A549 (cell line): ENCODE data around the gene FAM131C. TPM values are rescaled to one million over a fixed set of nuclear protein-coding genes. Genes with fewer than 3 reads are reported as not detected.

Experiments used
- ATAC-seq, 2 experiments: fragments of 200-7000 bp in 1 of 2; fragments of >200 bp in 1 of 2; cut with Nextera tagmentation in 1 of 2; cut with Tn5 transposase in 1 of 2; 3 replicates each; pipeline versions ENCODE4 v1.8.0 to v1.9.1; 2018 to 2020; ENCODE audit warnings: mild to moderate bottlenecking in 1 of 2, moderate library complexity in 1 of 2
- CTCF ChIA-PET: fragments of 300-600 bp; sonication (Branson Sonifier 250); formaldehyde crosslinking; extraction: SDS; loops from one replicate; lab custom pipeline; 2021; ENCODE audit warnings: antibody characterized with exemption, inconsistent platforms; lab: Yijun Ruan, JAX
- POLR2A ChIA-PET: fragments of 350-600 bp; formaldehyde crosslinking; extraction: SDS; loops from one replicate; lab custom pipeline; 2021; ENCODE audit warnings: antibody characterized with exemption, inconsistent platforms; lab: Yijun Ruan, JAX
- DNase-seq, 2 experiments: peaks; one replicate each; pipeline versions ENCODE4 v3.0.0 to v3.0.0-alpha.2; 2011 to 2016; ENCODE audit warnings: low read depth in 1 of 2, low spot score in 1 of 2
- FAIRE-seq: peaks from 2 replicates; lab custom pipeline; 2011; peaks lifted over from hg19 to GRCh38; lab: Jason Lieb, UNC
- H3K27ac ChIP-seq, 2 experiments: fragments of >200 bp; sonication (Bioruptor Twin); formaldehyde crosslinking; 3 replicates each; pipeline ENCODE4 v1.5.1; 2016 to 2017
- H3K4me1 ChIP-seq: fragments of >200 bp; sonication (Bioruptor Twin); formaldehyde crosslinking; 3 replicates; pipeline ENCODE4 v1.6.1; 2016
- H3K4me2 ChIP-seq: fragments of >200 bp; sonication (Bioruptor Twin); formaldehyde crosslinking; 3 replicates; pipeline ENCODE4 v1.6.1; 2016
- H3K4me3 ChIP-seq: fragments of >200 bp; sonication (Bioruptor Twin); formaldehyde crosslinking; 3 replicates; pipeline ENCODE4 v1.5.1; 2016
- H3K9me3 ChIP-seq: fragments of >200 bp; sonication (Bioruptor Twin); formaldehyde crosslinking; 3 replicates; pipeline ENCODE4 v1.6.1; 2016
- CBX2 ChIP-seq: fragments of 200-600 bp; sonication (generic); IDR thresholded peaks from 2 replicates; pipeline ENCODE4 v1.6.1; 2016; ENCODE audit warnings: low read depth, mild to moderate bottlenecking, borderline replicate concordance
- CHD2 ChIP-seq: fragments of 150-350 bp; IDR thresholded peaks from 2 replicates; pipeline ENCODE4 v1.6.1; 2014; ENCODE audit warnings: low read length; ENCODE audit not compliant: partially characterized antibody
- CHD4 ChIP-seq: fragments of 200-600 bp; sonication (generic); IDR thresholded peaks from 2 replicates; pipeline ENCODE4 v1.6.1; 2016; ENCODE audit warnings: antibody characterized with exemption, mild to moderate bottlenecking, borderline replicate concordance
- EP300 ChIP-seq, 2 experiments: fragments of >200 bp; sonication (Bioruptor Twin); formaldehyde crosslinking; IDR thresholded peaks; 2 replicates in 1 of 2; 3 replicates in 1 of 2; pipeline ENCODE4 v1.6.1; 2016 to 2017
- ESRRA ChIP-seq: fragments of 150-350 bp; IDR thresholded peaks from 2 replicates; pipeline ENCODE4 v1.6.1; 2014; ENCODE audit warnings: mild to moderate bottlenecking, low read length, borderline replicate concordance
- FOSL2 ChIP-seq, 2 experiments: fragments of 450-650 bp in 1 of 2; fragments of >200 bp in 1 of 2; sonication (Bioruptor Twin) in 1 of 2; formaldehyde crosslinking; IDR thresholded peaks; 2 replicates each; pipeline versions ENCODE4 v1.5.0 to v1.6.1; 2016 to 2020; ENCODE audit warnings: mild to moderate bottlenecking in 1 of 2, moderate library complexity in 1 of 2
- HDAC2 ChIP-seq: fragments of 200-600 bp; sonication (generic); IDR thresholded peaks from 2 replicates; pipeline ENCODE4 v1.6.1; 2016
- HOXA7 ChIP-seq: fragments of 250-450 bp; sonication (Bioruptor Pico); IDR thresholded peaks from 2 replicates; pipeline ENCODE4 v1.5.0; 2020; ENCODE audit warnings: mild to moderate bottlenecking, moderate library complexity
- HOXB13 ChIP-seq: fragments of 250-450 bp; sonication (Bioruptor Pico); IDR thresholded peaks from 2 replicates; pipeline ENCODE4 v1.5.0; 2020; ENCODE audit warnings: low read depth, mild to moderate bottlenecking, moderate library complexity
- KDM1A ChIP-seq: fragments of 200-600 bp; sonication (generic); IDR thresholded peaks from 2 replicates; pipeline ENCODE4 v1.6.1; 2016; ENCODE audit warnings: low read depth, mild to moderate bottlenecking
- MAZ ChIP-seq: fragments of 150-350 bp; IDR thresholded peaks from 2 replicates; pipeline ENCODE4 v1.6.1; 2014; ENCODE audit warnings: antibody characterized with exemption, low read depth, low read length, borderline replicate concordance
- NPAS2 ChIP-seq: fragments of 250-450 bp; sonication (Bioruptor Pico); IDR thresholded peaks from 2 replicates; pipeline ENCODE4 v1.8.0; 2022; ENCODE audit warnings: mild to moderate bottlenecking, moderate library complexity, borderline replicate concordance
- POLR2AphosphoS2 ChIP-seq: conservative IDR thresholded peaks from 2 replicates; pipeline ENCODE4 v1.6.1; 2012; ENCODE audit warnings: low read length, improper control_type of control experiment, inconsistent platforms
- RCOR1 ChIP-seq: fragments of 150-350 bp; IDR thresholded peaks from 2 replicates; pipeline ENCODE4 v1.6.1; 2014; ENCODE audit warnings: antibody characterized with exemption, low read length, low read depth
- RFX5 ChIP-seq: fragments of 450-650 bp; IDR thresholded peaks from 2 replicates; pipeline ENCODE4 v1.7.1; 2014; ENCODE audit warnings: antibody characterized with exemption, mild to moderate bottlenecking, moderate library complexity
- RNF2 ChIP-seq: fragments of 200-600 bp; sonication (generic); IDR thresholded peaks from 2 replicates; pipeline ENCODE4 v1.6.1; 2016; ENCODE audit warnings: low read depth, mild to moderate bottlenecking, antibody characterized with exemption, moderate library complexity, borderline replicate concordance
- SMC3 ChIP-seq: fragments of >200 bp; sonication (Bioruptor Twin); formaldehyde crosslinking; IDR thresholded peaks from 3 replicates; pipeline ENCODE4 v1.6.1; 2018; ENCODE audit warnings: inconsistent platforms
- ZC3H11A ChIP-seq: fragments of 450-650 bp; IDR thresholded peaks from 2 replicates; pipeline ENCODE4 v1.6.1; 2014; ENCODE audit warnings: antibody characterized with exemption, mild to moderate bottlenecking
- ZFP36 ChIP-seq: fragments of 450-650 bp; IDR thresholded peaks from 2 replicates; pipeline ENCODE4 v1.6.1; 2014; ENCODE audit warnings: borderline replicate concordance; ENCODE audit not compliant: partially characterized antibody
- WGBS: methylation state at CpG from one replicate; pipeline ENCODE4 v1.1.6; 2017; ENCODE audit errors: missing lambda C conversion rate; 5-methylcytosine and 5-hydroxymethylcytosine counted together
- polyA plus RNA-seq, 4 experiments: library from polyadenylated mRNA; depleted of rRNA in 3 of 4; stranded (reverse); fragments of >200 nt; fragmentation: RNase III in 1 of 4; extraction: RNeasy Plus Mini Kit Qiagen cat#74134 plus additional on column Dnase treatment in 1 of 4; gene quantifications; 2 replicates in 3 of 4; 3 replicates in 1 of 4; pipeline ENCODE4 v1.2.3, GENCODE V29; 2011 to 2017
- TF ChIP-seq, protein P1 (sequence below): fragments of >200 bp; sonication (Bioruptor Twin); formaldehyde crosslinking; IDR thresholded peaks from 2 replicates; pipeline ENCODE4 v1.6.1; 2016
- TF ChIP-seq, protein P2 (sequence below): fragments of 250-450 bp; sonication (Bioruptor Pico); IDR thresholded peaks from 2 replicates; pipeline ENCODE4 v1.5.0; 2020; ENCODE audit warnings: low read depth, mild to moderate bottlenecking, moderate library complexity
- TF ChIP-seq, protein P3 (sequence below): IDR thresholded peaks from 2 replicates; pipeline ENCODE4 v1.6.1; 2012
- TF ChIP-seq, protein P4 (sequence below): IDR thresholded peaks from 2 replicates; pipeline ENCODE4 v1.6.1; 2012

FAM131C gene
- polyA plus RNA-seq, 2 of the 4 experiments (the other 2 are of a cell fraction) = 2.3 to 6.7 TPM

DNA sequence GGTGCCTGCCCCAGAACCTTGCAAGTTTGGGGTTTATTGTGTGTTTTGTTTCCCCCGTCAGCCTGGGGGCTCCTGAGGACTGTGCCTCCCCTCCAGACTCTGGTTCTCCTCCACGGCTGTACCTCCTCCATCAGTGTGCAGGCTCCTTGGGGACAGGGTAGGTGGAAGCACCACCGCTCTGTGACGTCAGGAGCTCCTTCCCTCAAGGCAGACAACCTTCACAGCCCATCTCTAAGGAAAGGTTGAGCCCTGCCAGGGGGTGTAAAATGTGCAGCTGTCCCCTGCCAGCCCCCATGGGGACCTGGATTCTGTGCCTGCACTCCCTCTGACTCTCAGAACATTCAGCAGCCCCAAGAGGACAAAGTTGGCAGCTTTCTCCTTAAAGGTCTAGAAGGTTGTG is 55.1 kb downstream of the FAM131C start:
- Histone ChIP-seq H3K4me1 (peaks cover 15% of the 10 kb centered on the region), H3K27ac (no peak overlapping the region), H3K9me3 (no peaks in the 10 kb centered on the region), H3K4me3 (no peak overlapping the region), H3K4me2 (no peak overlapping the region)
- 67% methylated on average over 4 of the region's 4 CpGs for WGBS
- FAIRE-seq (no peak), DNase-seq (no peak), ATAC-seq (peak in 1 of 2 experiments; percentile 8; a peak in 1 of 6 replicates)
- TF ChIP-seq NPAS2 (CRISPR knock-in tag) (no peak), HOXA7 (CRISPR knock-in tag) (no peak), RNF2 (no peak), EP300 (IDR thresholded peaks at IDR 0.05) (no peak)
- ChIA-PET POLR2A (no interaction called here), CTCF (interaction anchor here (1.1 to 2.4 kb wide), 5 partner anchors 9 to 55 kb away, joined by 3 to 12 read pairs (median 6); partner anchors contain the start of gene FAM131C)

DNA sequence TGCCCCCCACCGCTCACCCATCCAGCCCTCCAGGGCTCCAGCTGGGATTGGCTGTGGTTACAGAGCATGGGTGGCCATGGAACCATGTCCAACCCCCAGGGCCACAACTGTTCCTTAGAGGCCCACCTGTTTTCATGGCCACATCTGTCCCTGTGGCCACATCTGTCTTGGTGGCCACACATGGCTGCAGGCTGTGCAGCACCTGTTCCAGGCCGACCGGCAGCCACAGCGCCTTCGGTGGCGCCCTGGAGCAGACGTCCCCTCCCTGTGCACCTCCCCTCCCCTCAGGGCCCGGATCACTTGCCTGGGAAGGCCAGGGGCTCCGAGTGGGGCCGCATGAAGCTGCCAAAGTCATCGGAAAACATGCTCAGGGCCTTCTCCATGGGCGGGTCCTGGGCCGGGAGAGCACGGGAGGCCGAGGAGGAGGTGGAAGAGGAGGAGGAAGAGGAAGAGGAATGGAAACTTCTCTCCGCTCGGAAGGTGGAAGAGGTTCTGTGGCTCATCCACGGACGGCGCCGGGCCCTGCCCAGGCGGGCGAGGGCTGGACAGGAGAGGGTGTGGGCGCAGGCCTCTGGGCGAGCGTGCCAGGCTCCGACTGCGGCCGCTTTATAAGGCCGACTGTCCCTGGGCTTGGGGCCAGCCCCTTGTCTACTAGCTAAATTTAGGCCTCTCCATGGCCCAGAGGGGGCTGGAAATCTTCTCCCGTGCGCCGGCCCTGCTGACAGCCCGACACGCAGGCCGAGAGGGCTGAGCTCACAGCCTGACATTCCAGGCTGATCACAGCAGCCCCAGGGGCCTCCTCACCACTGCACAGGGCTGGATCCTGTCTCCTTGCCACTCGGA is 55.8 kb downstream of the FAM131C start, which contains the start of gene HSPB7:
Gene HSPB7 (minus strand): TSS at position 583 of the 843 bp plus-strand sequence. CDS start 80 bp downstream, at position 503.
- ChIA-PET POLR2A (no interaction called here), CTCF (interaction anchor here (1.1 to 2.3 kb wide), 5 partner anchors 8 to 56 kb away, joined by 3 to 8 read pairs (median 5); partner anchors contain the start of gene FAM131C)
- FAIRE-seq = no peak
- Histone ChIP-seq H3K27ac (no peak within 1 kb of the TSS; a peak in 1 of 6 replicates), H3K9me3 (no peaks in the 10 kb centered on the region), H3K4me2 (no peak within 1 kb of the TSS), H3K4me3 (no peak within 1 kb of the TSS), H3K4me1 (peaks cover 19% of the 10 kb centered on the region)
- TF ChIP-seq, protein P1, sequence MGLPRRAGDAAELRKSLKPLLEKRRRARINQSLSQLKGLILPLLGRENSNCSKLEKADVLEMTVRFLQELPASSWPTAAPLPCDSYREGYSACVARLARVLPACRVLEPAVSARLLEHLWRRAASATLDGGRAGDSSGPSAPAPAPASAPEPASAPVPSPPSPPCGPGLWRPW = no peak
- no peak for TF ChIP-seq NPAS2 (CRISPR knock-in tag)
- no peak for DNase-seq
- 86% methylated on average over 20 of the region's 37 CpGs for WGBS
- no peak; a peak in 1 of 6 replicates for ATAC-seq

DNA sequence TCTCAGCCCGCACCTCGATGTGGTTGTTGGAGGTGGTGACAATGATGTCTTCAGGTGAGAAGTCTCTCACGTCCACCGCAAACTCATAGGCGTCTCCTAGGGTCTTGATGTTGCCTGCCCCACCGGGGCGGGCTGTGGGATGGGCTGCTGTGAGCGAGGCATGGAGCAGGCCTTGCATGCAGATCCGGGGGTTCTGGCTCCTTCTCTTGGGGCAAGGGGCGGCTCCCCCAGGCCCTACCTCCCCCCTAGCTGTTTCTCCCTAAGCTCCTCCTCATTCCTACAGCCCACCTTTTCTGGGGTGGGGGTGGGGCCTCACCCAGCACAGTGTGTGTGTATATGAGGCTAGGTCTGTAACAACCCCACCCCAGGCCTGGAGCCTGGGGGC is 56.4 kb downstream of the FAM131C start:
- FAIRE-seq = no peak
- no peak for TF ChIP-seq RFX5
- no peak for TF ChIP-seq CHD4
- TF ChIP-seq, protein P2, sequence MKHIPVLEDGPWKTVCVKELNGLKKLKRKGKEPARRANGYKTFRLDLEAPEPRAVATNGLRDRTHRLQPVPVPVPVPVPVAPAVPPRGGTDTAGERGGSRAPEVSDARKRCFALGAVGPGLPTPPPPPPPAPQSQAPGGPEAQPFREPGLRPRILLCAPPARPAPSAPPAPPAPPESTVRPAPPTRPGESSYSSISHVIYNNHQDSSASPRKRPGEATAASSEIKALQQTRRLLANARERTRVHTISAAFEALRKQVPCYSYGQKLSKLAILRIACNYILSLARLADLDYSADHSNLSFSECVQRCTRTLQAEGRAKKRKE (CRISPR knock-in tag) = no peak
- TF ChIP-seq RCOR1 = no peak
- no peak for TF ChIP-seq ZFP36
- TF ChIP-seq HDAC2 = no peak
- TF ChIP-seq ZC3H11A = no peak
- no peak for TF ChIP-seq SMC3
- no peak for TF ChIP-seq CHD2
- TF ChIP-seq MAZ = no peak
- no peak for TF ChIP-seq ESRRA
- no peak for TF ChIP-seq POLR2AphosphoS2
- no peak for TF ChIP-seq RNF2
- no peak for TF ChIP-seq FOSL2 (IDR thresholded peaks at IDR 0.05)
- no peak for TF ChIP-seq FOSL2 (CRISPR knock-in tag; IDR thresholded peaks at IDR 0.05)
- no peak for TF ChIP-seq EP300 (IDR thresholded peaks at IDR 0.05)
- TF ChIP-seq CBX2 = no peak
- TF ChIP-seq, protein P3, sequence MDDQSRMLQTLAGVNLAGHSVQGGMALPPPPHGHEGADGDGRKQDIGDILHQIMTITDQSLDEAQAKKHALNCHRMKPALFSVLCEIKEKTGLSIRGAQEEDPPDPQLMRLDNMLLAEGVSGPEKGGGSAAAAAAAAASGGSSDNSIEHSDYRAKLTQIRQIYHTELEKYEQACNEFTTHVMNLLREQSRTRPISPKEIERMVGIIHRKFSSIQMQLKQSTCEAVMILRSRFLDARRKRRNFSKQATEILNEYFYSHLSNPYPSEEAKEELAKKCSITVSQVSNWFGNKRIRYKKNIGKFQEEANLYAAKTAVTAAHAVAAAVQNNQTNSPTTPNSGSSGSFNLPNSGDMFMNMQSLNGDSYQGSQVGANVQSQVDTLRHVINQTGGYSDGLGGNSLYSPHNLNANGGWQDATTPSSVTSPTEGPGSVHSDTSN = no peak
- TF ChIP-seq, protein P4, sequence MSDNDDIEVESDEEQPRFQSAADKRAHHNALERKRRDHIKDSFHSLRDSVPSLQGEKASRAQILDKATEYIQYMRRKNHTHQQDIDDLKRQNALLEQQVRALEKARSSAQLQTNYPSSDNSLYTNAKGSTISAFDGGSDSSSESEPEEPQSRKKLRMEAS = no peak
- no peak for TF ChIP-seq KDM1A
- no peak for TF ChIP-seq HOXB13 (CRISPR knock-in tag)
- TF ChIP-seq, all 56 proteins: peak for 0
- Histone ChIP-seq H3K4me2 (no peak overlapping the region), H3K4me1 (peaks cover 25% of the 10 kb centered on the region), H3K9me3 (no peaks in the 10 kb centered on the region), H3K4me3 (no peak overlapping the region), H3K27ac (no peak overlapping the region; a peak in 1 of 6 replicates)
- 90% methylated on average over 10 of the region's 10 CpGs for WGBS
- ChIA-PET POLR2A (no interaction called here), CTCF (interaction anchor here (1.2 to 2.3 kb wide), 3 partner anchors 8 to 15 kb away, joined by 4 to 8 read pairs (median 6); no protein-coding TSS in a partner anchor)
- no peak for DNase-seq
- no peak for ATAC-seq
